ENCODE data around the gene PSMD3. TPM values are rescaled to one million over a fixed set of nuclear protein-coding genes. Genes with fewer than 3 reads are reported as not detected.

PSMD3 gene
- total RNA-seq, result 67.6 TPM
- polyA plus RNA-seq (ENCODE audit: insufficient read depth in 1 of 8, insufficient read length in 8 of 8, low replicate concordance in 1 of 8), result 100 to 1,000 TPM in 1 of 8 donors, 10 to 100 TPM in 7; 85.5 to 110 (median 95.0) TPM
- long read RNA-seq, donor 1, transcript PSMD3-201 (12 exons, 2,158 nt), result major isoform, 10 of 29 reads
- long read RNA-seq, donor 1, partial matches to known transcripts, result 18 of 29 reads
- long read RNA-seq, donor 1, other reads (novel, unspliced or antisense), result 0 of 29 reads
- long read RNA-seq, donor 2, partial matches to known transcripts, result 0 of 3 reads
- long read RNA-seq, donor 2, other reads (novel, unspliced or antisense), result 0 of 3 reads
- long read RNA-seq, donor 3, transcript PSMD3-201 (12 exons, 2,158 nt), result major isoform, 29 of 88 reads
- long read RNA-seq, donor 3, partial matches to known transcripts, result 59 of 88 reads
- long read RNA-seq, donor 3, other reads (novel, unspliced or antisense), result 0 of 88 reads
- long read RNA-seq, donor 4, transcript PSMD3-201 (12 exons, 2,158 nt), result major isoform, 12 of 12 reads
- long read RNA-seq, donor 4, partial matches to known transcripts, result 0 of 12 reads
- long read RNA-seq, donor 4, other reads (novel, unspliced or antisense), result 0 of 12 reads
- long read RNA-seq, donor 5, transcript PSMD3-201 (12 exons, 2,158 nt), result major isoform, 40 of 87 reads
- long read RNA-seq, donor 5, partial matches to known transcripts, result 47 of 87 reads
- long read RNA-seq, donor 5, other reads (novel, unspliced or antisense), result 0 of 87 reads
- long read RNA-seq, donor 6, transcript PSMD3-201 (12 exons, 2,158 nt), result major isoform, 36 of 41 reads
- long read RNA-seq, donor 6, partial matches to known transcripts, result 5 of 41 reads
- long read RNA-seq, donor 6, other reads (novel, unspliced or antisense), result 0 of 41 reads
- long read RNA-seq, donor 7, transcript PSMD3-201 (12 exons, 2,158 nt), result major isoform, 20 of 67 reads
- long read RNA-seq, donor 7, partial matches to known transcripts, result 44 of 67 reads
- long read RNA-seq, donor 7, other reads (novel, unspliced or antisense), result 0 of 67 reads
- long read RNA-seq, donor 8, transcript PSMD3-201 (12 exons, 2,158 nt), result major isoform, 8 of 22 reads
- long read RNA-seq, donor 8, partial matches to known transcripts, result 14 of 22 reads
- long read RNA-seq, donor 8, other reads (novel, unspliced or antisense), result 0 of 22 reads
- long read RNA-seq, donor 9, transcript PSMD3-201 (12 exons, 2,158 nt), result major isoform, 13 of 25 reads
- long read RNA-seq, donor 9, partial matches to known transcripts, result 12 of 25 reads
- long read RNA-seq, donor 9, other reads (novel, unspliced or antisense), result 0 of 25 reads
- long read RNA-seq, donor 10, transcript PSMD3-201 (12 exons, 2,158 nt), result major isoform, 12 of 26 reads
- long read RNA-seq, donor 10, partial matches to known transcripts, result 14 of 26 reads
- long read RNA-seq, donor 10, other reads (novel, unspliced or antisense), result 0 of 26 reads
- long read RNA-seq, donor 11, transcript PSMD3-201 (12 exons, 2,158 nt), result major isoform, 24 of 43 reads
- long read RNA-seq, donor 11, partial matches to known transcripts, result 18 of 43 reads
- long read RNA-seq, donor 11, other reads (novel, unspliced or antisense), result 0 of 43 reads

- Histone ChIP-seq H3K36me3 (ENCODE audit: control insufficient read depth, insufficient read depth, low read length) (peaks cover 18% of the 10 kb centered on the region), H3K4me1 (ENCODE audit: control insufficient read depth, insufficient read depth, low read length) (peaks cover 12% of the 10 kb centered on the region), H3K27ac (ENCODE audit: low read length) (peak within 1 kb of the TSS; percentile 91), H3K4me3 (ENCODE audit: low read length) (peak within 1 kb of the TSS; percentile 86), H3K9me3 (replicated peaks; ENCODE audit: control insufficient read depth, low read depth, low read length) (no peaks in the 10 kb centered on the region), H3K27me3 (ENCODE audit: control insufficient read depth, insufficient read depth, low read length) (peaks cover 12% of the 10 kb centered on the region)
- DNase-seq, result peak; percentile 100
- WGBS (ENCODE audit: insufficient coverage), result under 1% methylated on average over 71 of the region's 84 CpGs
Observed at GRCh38 chr17:39980351-39981206, at the start of gene PSMD3. Gene PSMD3, plus strand, starts transcription at chr17:39980807. Its CDS starts 164 bp downstream, at chr17:39980971.

GRCh38 chr17:39933912-39934311, 46.7 kb upstream of the PSMD3 start:
- 94% methylated on average over 4 of the region's 5 CpGs for WGBS (ENCODE audit: insufficient coverage)
- Histone ChIP-seq H3K4me3 (ENCODE audit: low read length) (no peak overlapping the region), H3K4me1 (ENCODE audit: control insufficient read depth, insufficient read depth, low read length) (peaks cover under 1% of the 10 kb centered on the region), H3K9me3 (replicated peaks; ENCODE audit: control insufficient read depth, low read depth, low read length) (no peaks in the 10 kb centered on the region), H3K36me3 (ENCODE audit: control insufficient read depth, insufficient read depth, low read length) (no peaks in the 10 kb centered on the region), H3K27ac (ENCODE audit: low read length) (no peak overlapping the region), H3K27me3 (ENCODE audit: control insufficient read depth, insufficient read depth, low read length) (no peaks in the 10 kb centered on the region)
- no peak for DNase-seq

- Histone ChIP-seq H3K27ac (ENCODE audit: low read length) (no peak overlapping the region), H3K4me3 (ENCODE audit: low read length) (no peak overlapping the region), H3K36me3 (ENCODE audit: control insufficient read depth, insufficient read depth, low read length) (no peaks in the 10 kb centered on the region), H3K9me3 (replicated peaks; ENCODE audit: control insufficient read depth, low read depth, low read length) (no peaks in the 10 kb centered on the region), H3K4me1 (ENCODE audit: control insufficient read depth, insufficient read depth, low read length) (peaks cover 2% of the 10 kb centered on the region), H3K27me3 (ENCODE audit: control insufficient read depth, insufficient read depth, low read length) (no peaks in the 10 kb centered on the region)
- 55% methylated on average over 1 of the region's 5 CpGs for WGBS (ENCODE audit: insufficient coverage)
- DNase-seq, result no peak
Observed at GRCh38 chr17:39934324-39934723, 46.3 kb upstream of the PSMD3 start.

GRCh38 chr17:39935909-39936308, 44.7 kb upstream of the PSMD3 start:
- Histone ChIP-seq H3K4me1 (ENCODE audit: control insufficient read depth, insufficient read depth, low read length) (peaks cover 12% of the 10 kb centered on the region), H3K4me3 (ENCODE audit: low read length) (no peak overlapping the region), H3K36me3 (ENCODE audit: control insufficient read depth, insufficient read depth, low read length) (no peaks in the 10 kb centered on the region), H3K9me3 (replicated peaks; ENCODE audit: control insufficient read depth, low read depth, low read length) (no peaks in the 10 kb centered on the region), H3K27ac (ENCODE audit: low read length) (no peak overlapping the region), H3K27me3 (ENCODE audit: control insufficient read depth, insufficient read depth, low read length) (no peaks in the 10 kb centered on the region)
- no peak for DNase-seq
- 75% methylated on average over 2 of the region's 3 CpGs for WGBS (ENCODE audit: insufficient coverage)

- Histone ChIP-seq H3K4me3 (ENCODE audit: low read length) (no peak overlapping the region), H3K9me3 (replicated peaks; ENCODE audit: control insufficient read depth, low read depth, low read length) (no peaks in the 10 kb centered on the region), H3K27ac (ENCODE audit: low read length) (no peak overlapping the region), H3K4me1 (ENCODE audit: control insufficient read depth, insufficient read depth, low read length) (peaks cover 12% of the 10 kb centered on the region), H3K36me3 (ENCODE audit: control insufficient read depth, insufficient read depth, low read length) (no peaks in the 10 kb centered on the region), H3K27me3 (ENCODE audit: control insufficient read depth, insufficient read depth, low read length) (no peaks in the 10 kb centered on the region)
- 90% methylated on average over 3 of the region's 3 CpGs for WGBS (ENCODE audit: insufficient coverage)
- no peak for DNase-seq
Observed at GRCh38 chr17:39937447-39937846, 43.2 kb upstream of the PSMD3 start.

- 11% methylated on average over 1 of the region's 8 CpGs for WGBS (ENCODE audit: insufficient coverage)
- no peak overlapping the region for H3K27ac ChIP-seq (ENCODE audit: low read length)
Observed at GRCh38 chr17:39938140-39938869, 42.3 kb upstream of the PSMD3 start.

GRCh38 chr17:39939106-39939505, 41.5 kb upstream of the PSMD3 start:
- H3K36me3 ChIP-seq (ENCODE audit: control insufficient read depth, insufficient read depth, low read length), result no peaks in the 10 kb centered on the region
- H3K27me3 ChIP-seq (ENCODE audit: control insufficient read depth, insufficient read depth, low read length), result peaks cover 2% of the 10 kb centered on the region
- no peak overlapping the region for H3K4me3 ChIP-seq (ENCODE audit: low read length)
- no peak overlapping the region for H3K27ac ChIP-seq (ENCODE audit: low read length)
- no peaks in the 10 kb centered on the region for H3K9me3 ChIP-seq (replicated peaks; ENCODE audit: control insufficient read depth, low read depth, low read length)
- WGBS (ENCODE audit: insufficient coverage), result 75% methylated on average over 2 of the region's 3 CpGs
- peaks cover 12% of the 10 kb centered on the region for H3K4me1 ChIP-seq (ENCODE audit: control insufficient read depth, insufficient read depth, low read length)
- DNase-seq, result no peak

More at GRCh38 chr17:39938140-39938869, 42.3 kb upstream of the PSMD3 start:
- DNase-seq, result no peak
- H3K9me3 ChIP-seq (replicated peaks; ENCODE audit: control insufficient read depth, low read depth, low read length), result no peaks in the 10 kb centered on the region
- no peaks in the 10 kb centered on the region for H3K36me3 ChIP-seq (ENCODE audit: control insufficient read depth, insufficient read depth, low read length)
- peaks cover 12% of the 10 kb centered on the region for H3K4me1 ChIP-seq (ENCODE audit: control insufficient read depth, insufficient read depth, low read length)
- no peaks in the 10 kb centered on the region for H3K27me3 ChIP-seq (ENCODE audit: control insufficient read depth, insufficient read depth, low read length)
- no peak overlapping the region for H3K4me3 ChIP-seq (ENCODE audit: low read length)

GRCh38 chr17:39939588-39940419, 40.8 kb upstream of the PSMD3 start:
- no peak overlapping the region for H3K4me3 ChIP-seq (ENCODE audit: low read length)
- H3K4me1 ChIP-seq (ENCODE audit: control insufficient read depth, insufficient read depth, low read length), result peaks cover 12% of the 10 kb centered on the region
- H3K9me3 ChIP-seq (replicated peaks; ENCODE audit: control insufficient read depth, low read depth, low read length), result no peaks in the 10 kb centered on the region
- peak; percentile 94 for DNase-seq
- WGBS (ENCODE audit: insufficient coverage), result 24% methylated on average over 5 of the region's 6 CpGs
- H3K36me3 ChIP-seq (ENCODE audit: control insufficient read depth, insufficient read depth, low read length), result no peaks in the 10 kb centered on the region
- peak overlapping the region; percentile 91 for H3K27ac ChIP-seq (ENCODE audit: low read length)
- peaks cover 2% of the 10 kb centered on the region for H3K27me3 ChIP-seq (ENCODE audit: control insufficient read depth, insufficient read depth, low read length)

Data from muscle of leg (tissue), 16 donors.